Endothelial cell of umbilical vein (primary cell): ENCODE measurements around the gene EIF4E3. TPM values are rescaled to one million over a fixed set of nuclear protein-coding genes. Genes with fewer than 3 reads are reported as not detected.

Experiments
- BruUV-seq: library from RNA; stranded (reverse); fragments of 400-500 nt; replicated peaks from 2 replicates; lab custom pipeline; 2021; lab: Mats Ljungman, UMichigan
- CTCF ChIA-PET: fragments of 300-600, 350-600 bp; sonication (Branson Sonifier 250); formaldehyde crosslinking; loops from one replicate; lab custom pipeline; 2021; ENCODE audit warnings: antibody characterized with exemption, inconsistent platforms; lab: Charles Lee
- POLR2A ChIA-PET: fragments of 300-600, 350-600 bp; sonication (Branson Sonifier 250); formaldehyde crosslinking; loops from one replicate; lab custom pipeline; 2021; ENCODE audit warnings: antibody characterized with exemption, inconsistent platforms; lab: Charles Lee
- DNase-seq: peaks from one replicate; pipeline ENCODE4 v3.0.0-alpha.2; 2011; ENCODE audit warnings: low read depth, low spot score
- FAIRE-seq: peaks from 2 replicates; lab custom pipeline; 2011; peaks lifted over from hg19 to GRCh38; lab: Jason Lieb, UNC
- H2AFZ ChIP-seq: 2 replicates; pipeline ENCODE4 v1.6.0; 2012; ENCODE audit warnings: low read depth, low read length, control low read depth, inconsistent platforms
- H3K27ac ChIP-seq: 2 replicates; pipeline ENCODE4 v1.5.1; 2011; ENCODE audit warnings: low read depth, mild to moderate bottlenecking, control low read depth, low read length, moderate library complexity; ENCODE audit not compliant: insufficient read depth
- H3K27me3 ChIP-seq, 2 experiments: 2 replicates each; pipeline versions ENCODE4 v1.6.0 to v1.6.1; 2011; ENCODE audit warnings: low read length in 2 of 2, mixed read lengths in 1 of 2; ENCODE audit not compliant: control insufficient read depth in 2 of 2, insufficient read depth in 2 of 2
- H3K36me3 ChIP-seq, 2 experiments: 2 replicates in 1 of 2; 3 replicates in 1 of 2; pipeline ENCODE4 v1.5.1; 2011; ENCODE audit warnings: low read length in 2 of 2, mild to moderate bottlenecking in 1 of 2, moderate library complexity in 1 of 2; ENCODE audit not compliant: control insufficient read depth in 2 of 2, insufficient read depth in 2 of 2; ENCODE audit errors: extremely low read depth in 1 of 2
- H3K4me1 ChIP-seq: 3 replicates; pipeline ENCODE4 v1.5.1; 2011; ENCODE audit warnings: mild to moderate bottlenecking, low read length; ENCODE audit not compliant: control insufficient read depth, insufficient read depth; ENCODE audit errors: extremely low read depth
- H3K4me2 ChIP-seq: 2 replicates; pipeline ENCODE4 v1.6.1; 2011; ENCODE audit warnings: low read length, control low read depth, mixed read lengths; ENCODE audit not compliant: insufficient read depth
- H3K4me3 ChIP-seq, 3 experiments: fragments of 200-600 bp in 1 of 3; sonication (generic), shearing (Covaris generic) in 1 of 3; replicated peaks in 1 of 3; 2 replicates each; pipeline ENCODE4 v1.5.1; 2011 to 2016; ENCODE audit warnings: control low read depth in 3 of 3, low read length in 3 of 3, mild to moderate bottlenecking in 2 of 3, inconsistent platforms in 1 of 3, low read depth in 1 of 3, moderate library complexity in 1 of 3; ENCODE audit not compliant: insufficient read depth in 1 of 3
- H3K79me2 ChIP-seq: 2 replicates; pipeline ENCODE4 v1.6.0; 2012; ENCODE audit warnings: low read length, inconsistent platforms; ENCODE audit not compliant: control insufficient read depth, insufficient read depth
- H3K9ac ChIP-seq: replicated peaks from 2 replicates; pipeline ENCODE3; 2011; ENCODE audit warnings: low read length, control low read depth; ENCODE audit not compliant: insufficient read depth; ENCODE audit errors: extremely low read depth
- H3K9me1 ChIP-seq: replicated peaks from 3 replicates; pipeline ENCODE4 v1.6.0; 2011; ENCODE audit warnings: mild to moderate bottlenecking, low read length; ENCODE audit not compliant: control insufficient read depth, insufficient read depth; ENCODE audit errors: extremely low read depth
- H3K9me3 ChIP-seq: replicated peaks from 2 replicates; pipeline ENCODE4 v1.5.1; 2012; ENCODE audit warnings: low read length, inconsistent platforms; ENCODE audit not compliant: control insufficient read depth, insufficient read depth
- H4K20me1 ChIP-seq: replicated peaks from 2 replicates; pipeline ENCODE3; 2011; ENCODE audit warnings: mild to moderate bottlenecking, low read length; ENCODE audit not compliant: control insufficient read depth, insufficient read depth; ENCODE audit errors: extremely low read depth
- CTCF ChIP-seq, 2 donors: IDR thresholded peaks; 1 replicate in 1 of 2; 2 replicates in 1 of 2; pipeline ENCODE4 v1.5.1; 2011; ENCODE audit warnings: low read length in 2 of 2, mild to moderate bottlenecking in 2 of 2, moderate library complexity in 2 of 2, control low read depth in 1 of 2, inconsistent platforms in 1 of 2, low read depth in 1 of 2; ENCODE audit not compliant: insufficient read depth in 1 of 2; ENCODE audit errors: extremely low read depth in 1 of 2
- EZH2 ChIP-seq: IDR thresholded peaks from 2 replicates; pipeline ENCODE4 v1.6.1; 2012; ENCODE audit warnings: borderline replicate concordance, low read depth, mild to moderate bottlenecking, moderate library complexity, low read length, inconsistent platforms; ENCODE audit not compliant: severe bottlenecking
- FOS ChIP-seq: IDR thresholded peaks from 2 replicates; pipeline ENCODE4 v1.6.1; 2011; ENCODE audit warnings: mild to moderate bottlenecking, low read length, moderate library complexity, borderline replicate concordance; ENCODE audit not compliant: insufficient read depth
- GATA2 ChIP-seq: IDR thresholded peaks from 2 replicates; pipeline ENCODE4 v1.7.0; 2011; ENCODE audit warnings: low read depth, mild to moderate bottlenecking, moderate library complexity, mixed read lengths, low read length; ENCODE audit not compliant: insufficient read length, insufficient read depth
- MAX ChIP-seq: IDR thresholded peaks from 2 replicates; pipeline ENCODE4 v1.6.1; 2011; ENCODE audit not compliant: insufficient read depth, insufficient read length
- MYC ChIP-seq: IDR thresholded peaks from one replicate; pipeline ENCODE4 v1.6.1; 2011; ENCODE audit warnings: mild to moderate bottlenecking, low read depth, low read length
- dilution Hi-C: fragments of 300-500 bp; cut with MboI; formaldehyde crosslinking; loops from one replicate; pipeline ENCODE4 v1.15.0; 2019; ENCODE audit warnings: low sequenced_read_pairs; ENCODE audit not compliant: extremely low pct_ligation_motif_present
- intact Hi-C: fragments of 100-400 bp; cut with micrococcal nuclease; formaldehyde crosslinking; loops from one replicate; pipeline ENCODE4 v1.10.0; 2022
- polyA plus RNA-seq, 4 experiments: library from polyadenylated mRNA; depleted of rRNA in 3 of 4; stranded (reverse) in 3 of 4; unstranded in 1 of 4; fragments of >200 nt; gene quantifications; 2 replicates each; pipeline versions ENCODE4 v1.2.1 to v1.2.3, GENCODE V29; 2011 to 2012; ENCODE audit warnings: missing spikeins in 1 of 4
- total RNA-seq: library from RNA; stranded (reverse); gene quantifications from 2 replicates; pipeline ENCODE4 v1.2.3, GENCODE V29; 2021

The EIF4E3 gene
- total and polyA plus RNA-seq, 2 donors (not counting 3 experiments of a cell fraction or from before 2014, with no cell fraction given), result 1.3 to 4.9 TPM

- H3K27me3 ChIP-seq, result peaks cover 18 to 28% of the 10 kb centered on the region in 2 experiments
- no TSS peak for BruUV-seq
- no peaks in the 10 kb centered on the region for H3K9me1 ChIP-seq
- H3K9ac ChIP-seq, result no peak overlapping the region
- dilution Hi-C loops (no loop called here), intact Hi-C loops (no loop called here)
- no peaks in the 10 kb centered on the region for H3K9me3 ChIP-seq
- H3K36me3 ChIP-seq, result no peaks in the 10 kb centered on the region
- ChIA-PET POLR2A (no interaction called here), CTCF (no interaction called here)
- no peaks in the 10 kb centered on the region for H4K20me1 ChIP-seq
- DNase-seq (no peak), FAIRE-seq (no peak)
- no peak overlapping the region for H3K4me2 ChIP-seq
- peaks cover 2% of the 10 kb centered on the region for H3K4me1 ChIP-seq
- TF ChIP-seq FOS (no peak), GATA2 (no peak), CTCF (IDR thresholded peaks at IDR 0.05; ENCODE audit: extremely low read depth in 1 of 2, insufficient read depth in 1 of 2, low read depth in 1 of 2, low read length in 2 of 2) (no peak)
- H2AFZ ChIP-seq, result no peak overlapping the region
- no peak overlapping the region for H3K4me3 ChIP-seq
- no peaks in the 10 kb centered on the region for H3K79me2 ChIP-seq
- H3K27ac ChIP-seq, result no peak overlapping the region
Measured at GRCh38 chr3:71758091-71758490, 32.9 kb upstream of the EIF4E3 start.

GRCh38 chr3:71754610-71755253, 29.5 kb upstream of the EIF4E3 start:
- peaks cover 4% of the 10 kb centered on the region for H3K4me1 ChIP-seq
- no peak overlapping the region for H3K9ac ChIP-seq
- no peaks in the 10 kb centered on the region for H4K20me1 ChIP-seq
- dilution Hi-C loops, result no loop called here
- no peaks in the 10 kb centered on the region for H3K36me3 ChIP-seq
- H3K4me3 ChIP-seq, result no peak overlapping the region
- H3K27me3 ChIP-seq, result peaks cover 39 to 50% of the 10 kb centered on the region in 2 experiments
- H3K9me3 ChIP-seq, result no peaks in the 10 kb centered on the region
- TF ChIP-seq MAX, result no peak
- peak; percentile 85 for TF ChIP-seq EZH2
- no peak for TF ChIP-seq MYC
- no peak overlapping the region for H2AFZ ChIP-seq
- ChIA-PET CTCF (no interaction called here), POLR2A (no interaction called here)
- no peaks in the 10 kb centered on the region for H3K9me1 ChIP-seq
- no peak overlapping the region for H3K4me2 ChIP-seq
- intact Hi-C loops, result no loop called here
- FAIRE-seq, result no peak
- no TSS peak for BruUV-seq
- no peak overlapping the region for H3K27ac ChIP-seq
- no peak for DNase-seq
- H3K79me2 ChIP-seq, result no peaks in the 10 kb centered on the region
